Effector memory CD8-positive, alpha-beta T cell (primary cell): Measurements from ENCODE around the gene BTRC.

Experiments
- ATAC-seq: fragments of 150-1000 bp; cut with Tn5 transposase; replicated peaks from 2 replicates; pipeline ENCODE4 v1.10.0; 2021; ENCODE audit warnings: mild to moderate bottlenecking, moderate library complexity
- DNase-seq, 3 experiments: peaks; one replicate each; pipeline ENCODE4 v3.0.0; 2021
- H3K27ac Mint-ChIP-seq, 2 donors: one replicate each; pipeline ENCODE4 v1.8.0; 2022; ENCODE audit warnings: mild to moderate bottlenecking in 2 of 2, mixed read lengths in 2 of 2, moderate library complexity in 2 of 2
- H3K27me3 Mint-ChIP-seq, 2 donors: one replicate each; pipeline ENCODE4 v1.8.0; 2022; ENCODE audit warnings: mixed read lengths in 2 of 2
- H3K36me3 Mint-ChIP-seq: one replicate; pipeline ENCODE4 v1.8.0; 2022; ENCODE audit warnings: mild to moderate bottlenecking, moderate library complexity, mixed read lengths; ENCODE audit not compliant: insufficient read depth
- H3K4me1 Mint-ChIP-seq, 2 donors: one replicate each; pipeline ENCODE4 v1.8.0; 2022; ENCODE audit warnings: low read depth in 2 of 2, mixed read lengths in 2 of 2
- H3K4me3 Mint-ChIP-seq, 2 donors: one replicate each; pipeline ENCODE4 v1.8.0; 2022; ENCODE audit warnings: mild to moderate bottlenecking in 2 of 2, mixed read lengths in 2 of 2, moderate library complexity in 2 of 2
- H3K9me3 Mint-ChIP-seq, 2 donors: one replicate each; pipeline ENCODE4 v1.8.0; 2022; ENCODE audit warnings: mixed read lengths in 2 of 2

Gene BTRC

DNA sequence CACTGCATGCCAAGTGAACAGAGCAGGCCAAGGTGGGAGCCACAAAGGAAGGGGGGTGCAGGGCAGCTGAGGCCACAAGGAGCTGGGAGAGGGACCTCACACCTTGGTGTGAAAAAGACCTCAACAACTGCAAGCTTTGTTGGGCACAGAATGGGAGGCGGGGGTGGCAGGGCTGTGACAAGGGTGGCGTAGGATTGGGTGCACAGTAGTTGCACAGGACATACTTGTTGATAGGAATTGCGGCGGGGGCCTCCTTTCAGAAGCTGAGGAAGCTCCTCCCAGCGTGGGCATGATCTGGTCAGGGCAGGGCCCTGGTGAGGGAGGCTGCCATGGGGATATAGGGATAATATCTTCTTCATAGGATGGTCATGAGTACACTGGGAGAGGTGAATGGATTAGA, 208.3 kb downstream of the BTRC start:
- Mint-ChIP-seq H3K4me3 (no peak overlapping the region), H3K36me3 (peaks cover 10% of the 10 kb centered on the region), H3K4me1 (peaks cover 20% of the 10 kb centered on the region in 2 donors), H3K9me3 (no peaks in the 10 kb centered on the region), H3K27me3 (peaks cover 34 to 54% of the 10 kb centered on the region in 2 donors), H3K27ac (peak overlapping the region in 1 of 2 donors; percentile 46)
- no peak for DNase-seq
- ATAC-seq, result no peak

DNA sequence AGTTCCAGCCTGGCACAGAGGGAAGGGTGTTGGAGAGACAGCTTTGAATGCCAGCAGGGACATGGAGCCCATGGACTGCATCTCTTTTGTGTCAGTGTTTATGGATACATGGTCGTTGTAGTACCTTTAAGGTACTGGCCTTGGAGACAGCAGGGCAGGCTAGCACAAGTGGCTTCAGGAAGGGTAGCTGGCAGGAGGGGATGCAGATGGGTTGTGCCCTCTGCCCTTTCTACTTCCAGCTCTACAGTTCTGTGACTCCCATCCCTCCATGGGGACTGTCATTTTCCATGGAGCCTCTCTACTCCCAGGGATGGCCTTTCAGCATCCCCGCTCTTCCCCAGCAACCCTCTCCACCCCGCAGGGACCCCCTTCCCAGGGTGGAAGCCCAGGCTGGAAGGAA, 209.0 kb downstream of the BTRC start:
- Mint-ChIP-seq H3K4me1 (peaks cover 14 to 16% of the 10 kb centered on the region in 2 donors), H3K27ac (no peak overlapping the region), H3K36me3 (peaks cover 7% of the 10 kb centered on the region), H3K4me3 (no peak overlapping the region), H3K9me3 (no peaks in the 10 kb centered on the region), H3K27me3 (peaks cover 42 to 62% of the 10 kb centered on the region in 2 donors)
- DNase-seq, result no peak
- ATAC-seq, result no peak

DNA sequence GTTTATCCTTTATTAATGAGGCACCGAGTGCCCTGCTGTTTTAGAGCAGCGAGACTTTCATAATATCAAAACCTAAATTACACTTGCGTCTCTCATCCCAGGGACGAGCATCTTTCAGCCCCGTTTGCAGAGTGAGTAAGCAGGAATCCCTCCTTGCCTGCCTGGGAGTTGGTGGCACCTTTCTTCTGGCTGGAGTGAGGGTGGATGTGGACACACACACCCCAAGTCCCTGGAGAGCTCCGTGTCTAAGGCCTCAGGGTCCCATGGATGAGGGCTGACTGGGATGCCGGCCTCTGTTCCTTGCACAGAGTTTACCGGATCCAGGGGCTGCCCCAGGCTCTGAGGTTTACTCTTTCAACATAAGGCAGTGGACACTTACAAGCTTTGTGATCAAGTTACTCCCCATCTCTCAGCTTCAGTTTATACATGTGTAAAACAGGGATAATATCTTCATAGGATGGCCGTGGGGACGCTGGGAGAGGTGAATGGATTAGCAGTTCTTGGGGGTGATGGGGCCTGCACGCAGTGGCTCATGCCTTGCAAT, 209.6 kb downstream of the BTRC start:
- H3K27me3 Mint-ChIP-seq, result peaks cover 48 to 67% of the 10 kb centered on the region in 2 donors
- H3K27ac Mint-ChIP-seq, result no peak overlapping the region
- DNase-seq, result no peak

DNA sequence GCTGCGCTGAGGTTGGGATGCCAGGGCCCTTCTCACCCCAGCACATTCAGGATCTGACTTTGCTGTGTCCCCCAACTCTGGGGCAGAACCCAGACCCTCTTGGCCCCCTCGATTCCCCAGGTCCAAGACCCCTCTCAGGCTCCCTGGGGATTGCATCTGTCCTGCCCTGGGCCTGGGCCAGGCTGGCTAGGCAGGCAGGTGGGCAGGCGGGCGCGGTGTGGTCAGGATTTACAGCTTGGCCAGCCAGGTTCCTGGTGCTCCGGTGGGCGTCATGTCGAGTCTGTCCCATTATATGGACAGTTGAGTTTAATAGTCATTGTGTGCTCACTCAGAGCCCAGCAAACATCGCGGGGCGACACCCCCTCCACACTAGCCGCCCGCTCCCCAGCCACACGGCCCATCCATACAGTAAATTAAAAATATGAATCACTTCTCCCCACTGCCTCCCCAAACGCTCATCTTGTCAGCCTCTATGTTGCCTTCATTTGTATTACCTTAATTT, 210.6 kb downstream of the BTRC start:
- H3K36me3 Mint-ChIP-seq, result peaks cover 5% of the 10 kb centered on the region
- peaks cover 55 to 77% of the 10 kb centered on the region in 2 donors for H3K27me3 Mint-ChIP-seq
- H3K9me3 Mint-ChIP-seq, result no peaks in the 10 kb centered on the region
- H3K27ac Mint-ChIP-seq, result no peak overlapping the region
- H3K4me3 Mint-ChIP-seq, result no peak overlapping the region
- DNase-seq (no peak), ATAC-seq (no peak)
- peaks cover 5 to 8% of the 10 kb centered on the region in 2 donors for H3K4me1 Mint-ChIP-seq

More for the DNA sequence above, 209.6 kb downstream of the BTRC start:
- no peak for ATAC-seq
- no peak overlapping the region for H3K4me3 Mint-ChIP-seq
- H3K4me1 Mint-ChIP-seq, result peaks cover 10% of the 10 kb centered on the region in 2 donors
- H3K36me3 Mint-ChIP-seq, result peaks cover 7% of the 10 kb centered on the region
- H3K9me3 Mint-ChIP-seq, result no peaks in the 10 kb centered on the region

DNA sequence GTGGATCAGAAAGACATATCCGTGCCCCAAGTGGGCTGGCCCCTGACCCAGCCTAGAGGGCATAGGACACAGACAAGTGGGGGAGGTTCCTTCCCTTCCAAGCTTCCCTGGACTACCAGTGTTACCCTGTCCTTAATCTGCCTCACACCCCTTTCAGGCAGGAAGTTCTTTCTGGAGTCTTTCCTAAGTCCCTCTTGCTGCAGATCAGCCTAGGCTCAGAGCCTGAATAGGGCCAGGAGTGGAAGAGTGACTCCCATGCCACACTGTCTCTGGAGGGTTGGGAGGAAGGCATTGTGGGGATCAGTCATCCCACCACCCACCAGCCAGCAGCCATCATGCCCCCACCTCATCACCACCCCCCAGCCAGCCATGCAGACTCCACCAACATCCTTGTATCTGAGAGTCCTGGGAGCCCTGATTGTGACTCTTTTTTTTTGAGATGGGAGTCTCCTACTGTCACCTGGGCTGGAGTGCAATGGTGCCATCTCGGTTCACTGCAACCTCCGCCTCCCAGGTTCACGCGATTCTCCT, 211.5 kb downstream of the BTRC start:
- H3K9me3 Mint-ChIP-seq, result no peaks in the 10 kb centered on the region
- H3K4me1 Mint-ChIP-seq, result peaks cover 6 to 14% of the 10 kb centered on the region in 2 donors
- no peak overlapping the region for H3K4me3 Mint-ChIP-seq
- peaks cover 2% of the 10 kb centered on the region for H3K36me3 Mint-ChIP-seq
- H3K27ac Mint-ChIP-seq, result no peak overlapping the region
- no peak for DNase-seq
- no peak for ATAC-seq
- H3K27me3 Mint-ChIP-seq, result peaks cover 61 to 83% of the 10 kb centered on the region in 2 donors

DNA sequence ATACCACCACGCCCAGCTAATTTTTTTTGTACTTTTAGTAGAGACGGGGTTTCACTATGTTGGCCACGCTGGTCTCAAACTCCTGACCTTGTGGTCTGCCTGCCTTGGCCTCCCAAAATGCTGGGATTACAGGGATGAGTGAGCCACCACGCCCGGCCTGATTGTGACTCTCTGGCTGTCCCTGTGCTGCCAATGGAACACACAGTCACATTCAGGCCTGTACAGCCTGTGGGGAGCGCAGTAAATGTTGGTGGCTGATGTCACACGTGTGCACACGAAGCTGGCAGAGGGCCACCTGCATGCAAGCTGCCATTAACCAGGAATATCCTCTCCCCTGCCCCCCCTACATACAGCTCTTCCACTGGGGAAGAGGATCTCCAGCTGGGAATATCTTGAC, 212.0 kb downstream of the BTRC start:
- H3K4me3 Mint-ChIP-seq, result no peak overlapping the region
- ATAC-seq, result no peak
- H3K27me3 Mint-ChIP-seq, result peaks cover 61 to 83% of the 10 kb centered on the region in 2 donors
- H3K9me3 Mint-ChIP-seq, result no peaks in the 10 kb centered on the region
- DNase-seq, result no peak
- H3K36me3 Mint-ChIP-seq, result no peaks in the 10 kb centered on the region
- H3K4me1 Mint-ChIP-seq, result peaks cover 9 to 17% of the 10 kb centered on the region in 2 donors
- H3K27ac Mint-ChIP-seq, result no peak overlapping the region

DNA sequence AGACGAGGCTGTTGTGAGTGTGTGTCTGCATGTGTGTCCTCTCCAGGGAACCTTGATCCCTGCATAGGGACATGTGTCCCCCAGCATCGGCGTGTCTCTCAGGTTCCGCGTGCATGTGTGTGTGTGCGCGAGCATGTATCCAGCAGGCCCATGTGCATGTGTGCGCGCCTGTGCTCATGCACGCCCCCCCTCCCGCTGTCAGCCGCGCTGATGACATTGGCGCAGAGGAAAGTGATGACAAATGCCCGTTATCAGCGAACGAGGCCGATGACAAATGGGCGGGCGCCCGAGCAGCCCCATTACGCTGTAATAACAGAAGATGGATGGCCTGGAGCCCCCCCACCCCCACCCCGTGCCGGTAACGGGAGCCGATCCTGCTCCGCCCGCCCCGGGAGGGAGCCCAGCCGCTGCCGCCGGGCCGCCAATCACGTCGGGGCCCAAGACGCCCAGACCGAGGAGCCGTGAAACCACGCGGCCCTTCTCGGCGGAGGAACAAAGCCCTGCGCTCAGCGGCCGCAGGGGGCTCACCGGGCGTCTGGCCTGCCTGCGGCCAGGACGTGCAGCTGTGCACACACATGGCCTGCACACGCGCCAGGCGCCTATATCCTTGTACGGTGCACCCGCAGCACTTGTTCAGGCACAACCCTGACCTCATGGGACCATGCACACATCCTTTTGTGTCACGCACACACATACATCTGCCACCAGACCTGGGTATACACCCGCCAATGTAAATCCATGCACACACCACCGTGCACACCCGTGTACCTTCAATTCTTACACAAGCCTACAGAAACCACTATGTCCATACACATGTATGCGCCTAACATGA, 212.6 kb downstream of the BTRC start:
- ATAC-seq, result no peak

DNA sequence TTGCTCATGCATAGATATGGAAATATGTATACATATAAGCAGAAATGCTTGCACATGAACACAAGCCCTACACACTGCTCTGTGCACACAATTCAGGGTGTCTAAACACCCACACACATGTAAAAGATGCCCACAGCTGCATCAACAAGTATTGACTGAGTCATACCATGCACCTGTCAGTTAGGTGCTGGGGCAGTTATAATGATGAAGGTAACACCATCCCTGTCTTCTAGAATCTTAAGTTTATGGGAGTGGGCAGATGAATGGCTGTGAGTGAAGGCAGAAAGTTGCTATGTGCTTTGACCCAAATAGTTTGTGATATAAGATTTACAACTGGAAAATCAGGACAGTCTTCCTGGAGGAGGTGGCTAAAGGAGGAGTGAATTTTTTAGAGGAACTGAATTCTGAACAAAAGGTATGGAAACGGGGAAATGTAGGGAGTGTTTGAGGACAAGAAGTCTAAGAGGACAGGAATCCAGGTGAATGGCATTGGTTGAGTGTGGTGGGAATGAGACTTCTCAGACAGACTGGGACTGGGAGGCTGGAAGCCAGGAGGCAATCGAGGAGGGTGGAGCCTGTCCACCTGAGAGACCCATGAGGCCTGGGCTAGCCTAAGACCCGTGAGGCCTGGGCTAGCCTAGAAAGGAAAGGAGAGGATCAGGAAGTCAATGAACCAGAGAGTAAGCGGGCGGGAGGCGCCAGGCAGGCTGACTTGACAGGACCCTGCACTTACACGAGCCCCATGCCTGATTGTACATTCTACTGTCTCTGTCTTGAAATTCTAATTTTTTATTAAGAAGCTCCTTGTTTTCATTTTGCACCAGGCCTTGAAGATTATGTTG, 213.4 kb downstream of the BTRC start:
- no peak overlapping the region for H3K27ac Mint-ChIP-seq
- H3K27me3 Mint-ChIP-seq, result peaks cover 61 to 78% of the 10 kb centered on the region in 2 donors
- H3K4me3 Mint-ChIP-seq, result no peak overlapping the region
- H3K36me3 Mint-ChIP-seq, result no peaks in the 10 kb centered on the region
- no peak for DNase-seq
- no peaks in the 10 kb centered on the region for H3K9me3 Mint-ChIP-seq
- ATAC-seq, result no peak
- H3K4me1 Mint-ChIP-seq, result peaks cover 9 to 17% of the 10 kb centered on the region in 2 donors

More for the DNA sequence above, 212.6 kb downstream of the BTRC start:
- Mint-ChIP-seq H3K27ac (no peak overlapping the region), H3K27me3 (peaks cover 61 to 83% of the 10 kb centered on the region in 2 donors), H3K9me3 (no peaks in the 10 kb centered on the region), H3K36me3 (no peaks in the 10 kb centered on the region), H3K4me1 (peaks cover 9 to 17% of the 10 kb centered on the region in 2 donors), H3K4me3 (no peak overlapping the region)
- no peak for DNase-seq

DNA sequence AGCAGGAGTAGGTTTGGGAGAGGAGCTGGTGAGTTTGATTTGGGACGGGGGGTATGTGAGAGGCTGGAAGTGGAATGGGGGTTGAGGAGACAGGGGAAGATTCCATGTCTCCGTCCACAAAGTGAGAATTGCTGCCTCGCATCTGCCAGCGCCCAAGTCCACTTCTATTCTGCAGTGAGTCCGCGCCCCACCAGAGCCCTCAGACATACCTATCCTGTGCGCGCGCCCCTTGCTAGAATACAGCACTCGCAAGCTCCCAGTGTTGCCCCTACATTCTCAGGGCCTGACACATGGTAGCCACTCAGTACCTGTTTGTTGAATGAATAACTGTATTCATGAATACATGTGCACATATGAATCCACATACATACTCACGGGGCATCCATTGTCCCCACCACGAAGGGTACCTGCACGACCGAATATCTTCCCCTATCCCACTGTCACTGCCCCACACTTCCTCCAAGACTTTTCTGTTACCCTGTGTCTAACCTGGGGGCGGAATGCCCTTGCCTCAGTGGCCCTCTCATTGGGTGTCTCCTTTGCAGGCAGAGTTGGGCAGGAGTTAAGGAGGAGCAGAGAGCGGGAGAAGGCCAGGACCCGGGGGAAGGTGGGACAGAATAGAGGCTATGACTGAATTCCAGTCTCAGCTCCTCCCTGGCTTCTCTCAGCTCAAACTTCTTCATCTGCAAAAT, 214.2 kb downstream of the BTRC start:
- peaks cover 9 to 17% of the 10 kb centered on the region in 2 donors for H3K4me1 Mint-ChIP-seq
- H3K27ac Mint-ChIP-seq, result no peak overlapping the region
- no peaks in the 10 kb centered on the region for H3K36me3 Mint-ChIP-seq
- DNase-seq (no peak), ATAC-seq (no peak)
- peak overlapping the region; percentile 74 to 77 for H3K4me3 Mint-ChIP-seq
- H3K27me3 Mint-ChIP-seq, result peaks cover 61 to 70% of the 10 kb centered on the region in 2 donors
- no peaks in the 10 kb centered on the region for H3K9me3 Mint-ChIP-seq

DNA sequence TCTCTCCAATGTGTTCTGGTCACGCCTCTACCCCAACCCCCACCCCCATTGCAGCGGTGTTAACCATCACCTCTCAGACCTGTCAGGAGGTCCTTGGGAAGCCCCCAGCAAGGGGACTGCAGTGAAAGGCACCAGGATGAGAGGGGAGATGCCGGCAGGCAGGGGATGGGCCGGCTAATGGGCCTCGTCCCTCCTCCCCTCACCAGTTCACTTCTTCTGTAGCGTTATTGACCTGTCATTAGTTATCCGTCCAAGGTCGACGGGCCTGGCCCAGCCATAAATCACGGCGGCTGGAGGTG, 215.3 kb downstream of the BTRC start:
- ATAC-seq (no peak), DNase-seq (no peak)
- peak overlapping the region; percentile 74 to 77 for H3K4me3 Mint-ChIP-seq
- no peak overlapping the region for H3K27ac Mint-ChIP-seq
- H3K4me1 Mint-ChIP-seq, result peaks cover 9 to 17% of the 10 kb centered on the region in 2 donors
- no peaks in the 10 kb centered on the region for H3K36me3 Mint-ChIP-seq
- no peaks in the 10 kb centered on the region for H3K9me3 Mint-ChIP-seq
- peaks cover 50 to 59% of the 10 kb centered on the region in 2 donors for H3K27me3 Mint-ChIP-seq

DNA sequence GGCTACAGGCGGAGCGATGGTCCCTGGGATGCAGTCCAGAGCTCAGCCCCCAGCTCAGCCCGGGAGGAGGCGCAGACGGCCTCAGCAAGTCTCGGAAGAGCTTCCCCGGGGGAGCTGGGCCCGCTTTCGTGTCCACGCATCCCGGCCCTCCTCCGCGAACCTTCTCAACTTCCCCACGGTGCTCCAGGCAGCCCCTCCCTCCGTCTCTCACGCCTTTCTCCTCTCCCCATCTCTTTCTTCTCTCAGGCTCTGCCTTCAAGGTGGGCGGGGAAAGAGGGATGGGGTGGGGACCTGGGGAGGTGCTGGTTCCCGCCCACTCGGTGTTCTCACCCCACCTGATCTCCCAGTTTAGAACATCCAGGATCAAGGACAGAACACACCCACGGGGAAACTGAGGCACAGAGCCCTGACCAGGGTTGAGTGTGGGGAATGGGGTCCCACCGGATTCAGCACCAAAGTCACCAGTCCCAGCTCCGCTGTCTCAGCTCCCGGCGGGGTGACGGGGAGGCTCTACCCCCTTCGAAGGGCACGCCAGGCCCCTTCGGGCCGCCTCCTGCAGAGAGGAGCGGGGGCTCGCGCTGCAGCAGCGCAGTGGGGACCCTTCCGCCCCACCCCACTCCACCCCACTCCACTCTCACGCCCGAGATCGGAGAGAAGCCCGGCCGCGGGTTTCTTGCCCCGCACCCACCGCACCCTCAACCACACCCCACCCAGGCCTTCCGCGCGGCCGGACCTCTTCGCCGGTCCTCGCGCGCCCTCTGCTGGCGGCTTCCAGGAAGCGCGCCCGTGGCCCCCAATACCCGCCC, 215.9 kb downstream of the BTRC start:
- DNase-seq, result peak; percentile 77 to 82 (median 80)
- peak; percentile 90 for ATAC-seq
- peak overlapping the region; percentile 74 to 77 for H3K4me3 Mint-ChIP-seq
- H3K27me3 Mint-ChIP-seq, result peaks cover 48 to 53% of the 10 kb centered on the region in 2 donors
- H3K9me3 Mint-ChIP-seq, result no peaks in the 10 kb centered on the region
- H3K4me1 Mint-ChIP-seq, result peaks cover 9 to 17% of the 10 kb centered on the region in 2 donors
- H3K36me3 Mint-ChIP-seq, result no peaks in the 10 kb centered on the region
- H3K27ac Mint-ChIP-seq, result peak overlapping the region in 1 of 2 donors; percentile 41
